ENCODE measurements around the gene PIK3R6. TPM values are rescaled to one million over a fixed set of nuclear protein-coding genes. Genes with fewer than 3 reads are reported as not detected.

PIK3R6 gene
- total and polyA plus RNA-seq, 2 experiments from 2014 or later = 0.11 to 0.24 TPM

- DNase-seq (ENCODE audit: low spot score) = no peak
- H3F3A ChIP-seq (replicated peaks; ENCODE audit: low read depth) = no peaks in the 10 kb centered on the region
- peaks cover 22% of the 10 kb centered on the region for H3K4me1 Mint-ChIP-seq
- no peak for TF ChIP-seq CTCF (conservative IDR thresholded peaks at IDR 0.05; ENCODE audit: low read depth in 2 of 2)
- TF ChIP-seq REST (IDR thresholded peaks at IDR 0.05; ENCODE audit: unreplicated experiment) = no peak
- TF ChIP-seq ZNF331 (CRISPR knock-in tag; IDR thresholded peaks at IDR 0.05; ENCODE audit: low read depth) = no peak
- no peak for TF ChIP-seq NANOG (IDR thresholded peaks at IDR 0.05; ENCODE audit: borderline replicate concordance)
- no peak for TF ChIP-seq JUNB (IDR thresholded peaks at IDR 0.05; ENCODE audit: unreplicated experiment)
- no peak for TF ChIP-seq STAT1 (IDR thresholded peaks at IDR 0.05; ENCODE audit: unreplicated experiment)
- no peak for TF ChIP-seq EZH2phosphoT487 (IDR thresholded peaks at IDR 0.05; ENCODE audit: unreplicated experiment)
- TF ChIP-seq CREB1 (CRISPR knock-in tag; IDR thresholded peaks at IDR 0.05; ENCODE audit: low read depth) = no peak
- no peak for TF ChIP-seq EZH2 (IDR thresholded peaks at IDR 0.05; ENCODE audit: low read depth, unreplicated experiment)
- TF ChIP-seq POLR2AphosphoS5 (IDR thresholded peaks at IDR 0.05; ENCODE audit: low read depth) = no peak
- TF ChIP-seq ZNF462 (CRISPR knock-in tag; IDR thresholded peaks at IDR 0.05) = no peak
- TF ChIP-seq ETS1 (IDR thresholded peaks at IDR 0.05) = no peak
- no peak for TF ChIP-seq ZNF114 (CRISPR knock-in tag; IDR thresholded peaks at IDR 0.05)
- no peak overlapping the region for H3K27ac ChIP-seq (ENCODE audit: low read depth)
- H3K9me2 ChIP-seq (ENCODE audit: insufficient read depth) = no peaks in the 10 kb centered on the region
- H4K20me1 ChIP-seq (replicated peaks; ENCODE audit: insufficient read depth) = no peaks in the 10 kb centered on the region
- H3K36me3 Mint-ChIP-seq (ENCODE audit: low read depth) = no peaks in the 10 kb centered on the region; the same call in 2 of the 3 replicates
- H2AFZ ChIP-seq = no peak overlapping the region
- H3K4me3 ChIP-seq = no peak overlapping the region
- no peaks in the 10 kb centered on the region for H3K27me3 ChIP-seq (ENCODE audit: insufficient read depth)
- peaks cover 16% of the 10 kb centered on the region for H3K27me3 Mint-ChIP-seq (ENCODE audit: insufficient read depth, low read depth, poor library complexity)
- no peak overlapping the region for H3K4me3 Mint-ChIP-seq
- H3K4me2 ChIP-seq = no peak overlapping the region
- no peak for ATAC-seq
- no peaks in the 10 kb centered on the region for H3K79me2 ChIP-seq (replicated peaks; ENCODE audit: insufficient read depth)
- no peaks in the 10 kb centered on the region for H3K36me3 ChIP-seq (ENCODE audit: insufficient read depth)
- H3K27ac Mint-ChIP-seq = no peak overlapping the region
- H3K9me3 Mint-ChIP-seq = no peaks in the 10 kb centered on the region; the same call in 2 of the 3 replicates
- peaks cover 13% of the 10 kb centered on the region for H3K4me1 ChIP-seq (ENCODE audit: insufficient read depth)
These were observed 5.4 kb upstream of the PIK3R6 start for GRCh38 chr17:8872705-8873435.
